ENCODE results near the gene JAG2. TPM values are rescaled to one million over a fixed set of nuclear protein-coding genes. Genes with fewer than 3 reads are reported as not detected.

JAG2 gene
- total RNA-seq, 1 experiment from 2014 or later: 85.9 TPM

DNA sequence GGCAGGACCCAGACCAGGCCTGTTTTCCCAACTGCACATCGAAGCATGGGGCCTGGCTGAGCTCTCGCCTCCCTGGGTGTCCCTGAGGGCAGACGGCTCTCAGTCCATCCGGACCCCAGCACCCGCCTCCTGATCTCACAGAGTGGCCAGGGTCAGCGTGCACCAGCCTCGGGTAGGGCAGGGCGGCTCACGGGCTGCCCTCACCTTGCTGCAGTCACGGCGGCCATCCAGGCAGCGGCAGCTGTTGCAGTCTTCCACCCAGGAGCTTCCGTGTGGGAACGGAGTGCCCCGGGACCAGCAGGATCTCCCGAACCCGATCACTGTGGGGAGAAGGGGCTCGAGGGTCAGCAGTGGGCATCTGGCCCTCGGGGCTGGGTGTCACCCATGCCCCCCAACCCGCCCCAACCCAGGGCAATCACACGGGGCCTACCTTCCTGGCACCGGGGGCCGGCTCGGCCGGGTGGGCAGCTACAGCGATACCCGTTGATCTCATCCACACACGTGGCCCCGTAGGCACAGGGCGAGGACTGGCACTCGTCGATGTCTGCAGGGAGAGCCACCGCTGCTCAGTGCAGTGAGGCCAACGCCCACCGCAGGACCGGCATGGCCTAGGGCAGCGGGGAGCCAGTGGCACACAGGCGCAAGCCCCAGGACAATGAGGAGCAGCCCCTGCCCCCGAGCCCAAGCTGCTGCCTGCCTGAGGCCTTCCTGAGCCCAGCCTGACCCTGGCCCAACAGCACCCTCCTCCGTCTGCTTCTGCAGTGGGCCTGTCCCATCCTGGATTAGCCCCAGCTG lies 22.2 kb downstream of the JAG2 start:
- intact Hi-C loops (cut with micrococcal nuclease): no loop called here
- H3K27ac ChIP-seq (ENCODE audit: low read depth, low read length): no peak overlapping the region

More for the DNA sequence above, 22.2 kb downstream of the JAG2 start:
- CTCF ChIA-PET: no interaction called here
- RAD21 ChIA-PET (ENCODE audit: low non-redundant PET in 1 of 2, low total read pairs in 2 of 2, uncharacterized antibody in 2 of 2, unreplicated experiment in 2 of 2): no interaction called here
- Histone ChIP-seq H3K79me2 (ENCODE audit: insufficient read depth, low read length) (no peaks in the 10 kb centered on the region), H3K4me1 (ENCODE audit: control insufficient read depth in 1 of 2, insufficient read depth in 2 of 2, low read length in 2 of 2) (no peaks in the 10 kb centered on the region), H3K9me2 (ENCODE audit: insufficient read depth) (no peaks in the 10 kb centered on the region), H3K9ac (ENCODE audit: low read length) (no peak overlapping the region), H3K4me3 (replicated peaks in 1 of 2; ENCODE audit: low read depth in 1 of 2, low read length in 2 of 2) (no peak overlapping the region), H3K27me3 (ENCODE audit: insufficient read depth, low read length) (no peaks in the 10 kb centered on the region), H3K4me2 (ENCODE audit: low read length) (no peak overlapping the region), H4K20me1 (ENCODE audit: insufficient read depth) (no peaks in the 10 kb centered on the region), H2AFZ (ENCODE audit: low read depth, low read length, poor library complexity, severe bottlenecking) (no peak overlapping the region), H3K36me3 (ENCODE audit: control insufficient read depth in 1 of 2, insufficient read depth in 2 of 2, low read length in 2 of 2) (peaks cover 7 to 21% of the 10 kb centered on the region in 2 experiments; a peak in 3 of 4 replicates), H3K9me3 (ENCODE audit: control insufficient read depth in 1 of 2, insufficient read depth in 1 of 2, low read depth in 1 of 2, low read length in 2 of 2) (no peaks in the 10 kb centered on the region)
- TF ChIP-seq EZH2 (IDR thresholded peaks at IDR 0.05): no peak
- TF ChIP-seq EGR1 (IDR thresholded peaks at IDR 0.05; ENCODE audit: low read depth): no peak
- no peak for TF ChIP-seq ZNF274 (IDR thresholded peaks at IDR 0.05; ENCODE audit: low read depth, low read length)
- no peak for TF ChIP-seq SIN3A (IDR thresholded peaks at IDR 0.05; ENCODE audit: low read depth)
- TF ChIP-seq, protein P1, sequence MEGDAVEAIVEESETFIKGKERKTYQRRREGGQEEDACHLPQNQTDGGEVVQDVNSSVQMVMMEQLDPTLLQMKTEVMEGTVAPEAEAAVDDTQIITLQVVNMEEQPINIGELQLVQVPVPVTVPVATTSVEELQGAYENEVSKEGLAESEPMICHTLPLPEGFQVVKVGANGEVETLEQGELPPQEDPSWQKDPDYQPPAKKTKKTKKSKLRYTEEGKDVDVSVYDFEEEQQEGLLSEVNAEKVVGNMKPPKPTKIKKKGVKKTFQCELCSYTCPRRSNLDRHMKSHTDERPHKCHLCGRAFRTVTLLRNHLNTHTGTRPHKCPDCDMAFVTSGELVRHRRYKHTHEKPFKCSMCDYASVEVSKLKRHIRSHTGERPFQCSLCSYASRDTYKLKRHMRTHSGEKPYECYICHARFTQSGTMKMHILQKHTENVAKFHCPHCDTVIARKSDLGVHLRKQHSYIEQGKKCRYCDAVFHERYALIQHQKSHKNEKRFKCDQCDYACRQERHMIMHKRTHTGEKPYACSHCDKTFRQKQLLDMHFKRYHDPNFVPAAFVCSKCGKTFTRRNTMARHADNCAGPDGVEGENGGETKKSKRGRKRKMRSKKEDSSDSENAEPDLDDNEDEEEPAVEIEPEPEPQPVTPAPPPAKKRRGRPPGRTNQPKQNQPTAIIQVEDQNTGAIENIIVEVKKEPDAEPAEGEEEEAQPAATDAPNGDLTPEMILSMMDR (IDR thresholded peaks at IDR 0.05 in 2 of 3, conservative IDR thresholded peaks at IDR 0.05 in 1 of 3; ENCODE audit: borderline replicate concordance in 1 of 3, insufficient read depth in 1 of 3, low read depth in 2 of 3, low read length in 2 of 3): no peak
- no peak for TF ChIP-seq SRF (IDR thresholded peaks at IDR 0.05; ENCODE audit: low read depth)
- no peak for TF ChIP-seq SP1 (IDR thresholded peaks at IDR 0.05; ENCODE audit: low read depth)
- TF ChIP-seq, protein P2, sequence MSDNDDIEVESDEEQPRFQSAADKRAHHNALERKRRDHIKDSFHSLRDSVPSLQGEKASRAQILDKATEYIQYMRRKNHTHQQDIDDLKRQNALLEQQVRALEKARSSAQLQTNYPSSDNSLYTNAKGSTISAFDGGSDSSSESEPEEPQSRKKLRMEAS (IDR thresholded peaks at IDR 0.05): no peak
- TF ChIP-seq YY1 (IDR thresholded peaks at IDR 0.05; ENCODE audit: extremely low read depth, insufficient replicate concordance, low read depth, low read length): no peak
- TF ChIP-seq FOSL1 (IDR thresholded peaks at IDR 0.05; ENCODE audit: low read depth): no peak
- no peak for TF ChIP-seq ZFX (IDR thresholded peaks at IDR 0.05)
- no peak for TF ChIP-seq ELF1 (IDR thresholded peaks at IDR 0.05; ENCODE audit: borderline replicate concordance, low read depth)
- TF ChIP-seq, protein P3, sequence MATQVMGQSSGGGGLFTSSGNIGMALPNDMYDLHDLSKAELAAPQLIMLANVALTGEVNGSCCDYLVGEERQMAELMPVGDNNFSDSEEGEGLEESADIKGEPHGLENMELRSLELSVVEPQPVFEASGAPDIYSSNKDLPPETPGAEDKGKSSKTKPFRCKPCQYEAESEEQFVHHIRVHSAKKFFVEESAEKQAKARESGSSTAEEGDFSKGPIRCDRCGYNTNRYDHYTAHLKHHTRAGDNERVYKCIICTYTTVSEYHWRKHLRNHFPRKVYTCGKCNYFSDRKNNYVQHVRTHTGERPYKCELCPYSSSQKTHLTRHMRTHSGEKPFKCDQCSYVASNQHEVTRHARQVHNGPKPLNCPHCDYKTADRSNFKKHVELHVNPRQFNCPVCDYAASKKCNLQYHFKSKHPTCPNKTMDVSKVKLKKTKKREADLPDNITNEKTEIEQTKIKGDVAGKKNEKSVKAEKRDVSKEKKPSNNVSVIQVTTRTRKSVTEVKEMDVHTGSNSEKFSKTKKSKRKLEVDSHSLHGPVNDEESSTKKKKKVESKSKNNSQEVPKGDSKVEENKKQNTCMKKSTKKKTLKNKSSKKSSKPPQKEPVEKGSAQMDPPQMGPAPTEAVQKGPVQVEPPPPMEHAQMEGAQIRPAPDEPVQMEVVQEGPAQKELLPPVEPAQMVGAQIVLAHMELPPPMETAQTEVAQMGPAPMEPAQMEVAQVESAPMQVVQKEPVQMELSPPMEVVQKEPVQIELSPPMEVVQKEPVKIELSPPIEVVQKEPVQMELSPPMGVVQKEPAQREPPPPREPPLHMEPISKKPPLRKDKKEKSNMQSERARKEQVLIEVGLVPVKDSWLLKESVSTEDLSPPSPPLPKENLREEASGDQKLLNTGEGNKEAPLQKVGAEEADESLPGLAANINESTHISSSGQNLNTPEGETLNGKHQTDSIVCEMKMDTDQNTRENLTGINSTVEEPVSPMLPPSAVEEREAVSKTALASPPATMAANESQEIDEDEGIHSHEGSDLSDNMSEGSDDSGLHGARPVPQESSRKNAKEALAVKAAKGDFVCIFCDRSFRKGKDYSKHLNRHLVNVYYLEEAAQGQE (IDR thresholded peaks at IDR 0.05; ENCODE audit: low read depth): no peak
- TF ChIP-seq CEBPB (IDR thresholded peaks at IDR 0.05; ENCODE audit: low read depth): no peak
- TF ChIP-seq RAD21 (IDR thresholded peaks at IDR 0.05; ENCODE audit: low read depth): no peak
- TF ChIP-seq, protein P4, sequence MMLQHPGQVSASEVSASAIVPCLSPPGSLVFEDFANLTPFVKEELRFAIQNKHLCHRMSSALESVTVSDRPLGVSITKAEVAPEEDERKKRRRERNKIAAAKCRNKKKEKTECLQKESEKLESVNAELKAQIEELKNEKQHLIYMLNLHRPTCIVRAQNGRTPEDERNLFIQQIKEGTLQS (IDR thresholded peaks at IDR 0.05): no peak
- TF ChIP-seq POLR2A (IDR thresholded peaks at IDR 0.05; ENCODE audit: borderline replicate concordance, extremely low read depth, insufficient read depth, insufficient read length): no peak
- no peak for DNase-seq (ENCODE audit: low read depth, low spot score)
- no peak for ATAC-seq
- POLR2A ChIA-PET: no interaction called here
- BruUV-seq (replicated peaks): no TSS peak
